Prostate gland (tissue), 2 donors: Measurements from ENCODE around the gene AFAP1.

Experiments
- CTCF ChIP-seq, 4 experiments: fragments of 200-600 bp in 2 of 4; fragments of 450-650 bp in 2 of 4; sonication (generic) in 2 of 4; IDR thresholded peaks; 1 replicate in 3 of 4; 2 replicates in 1 of 4; pipeline ENCODE4 v1.5.1; 2016 to 2019; ENCODE audit warnings: antibody characterized with exemption in 4 of 4, mild to moderate bottlenecking in 2 of 4, moderate library complexity in 2 of 4
- POLR2A ChIP-seq: fragments of 450-650 bp; IDR thresholded peaks from one replicate; pipeline ENCODE4 v1.6.1; 2016; ENCODE audit warnings: antibody characterized with exemption, mild to moderate bottlenecking
- POLR2AphosphoS5 ChIP-seq: sonication (generic); formaldehyde crosslinking; IDR thresholded peaks from one replicate; pipeline ENCODE4 v1.6.1; 2017; ENCODE audit warnings: antibody characterized with exemption

DNA sequence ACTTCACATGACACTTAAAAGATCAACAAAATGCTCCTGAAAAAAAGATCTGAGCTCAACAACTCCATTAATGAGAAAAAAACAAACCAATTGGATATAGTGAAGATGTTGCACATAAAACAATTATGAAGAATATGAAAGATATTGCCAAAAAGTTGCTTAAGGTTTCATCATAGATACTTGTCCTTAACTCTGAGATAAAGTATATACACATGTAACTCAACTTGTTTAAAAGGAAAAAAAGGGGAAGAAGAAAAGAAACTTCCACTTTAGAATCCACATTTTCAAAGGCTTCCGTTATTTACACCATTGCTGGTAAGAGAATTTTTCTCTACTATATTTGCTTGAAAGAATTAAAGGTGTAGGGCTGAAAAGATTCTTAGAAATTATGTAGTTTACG, 2.7 kb downstream of the AFAP1 start:
- TF ChIP-seq CTCF (IDR thresholded peaks at IDR 0.05) (no peak), POLR2AphosphoS5 (no peak), POLR2A (no peak)
